GM12801 (cell line): Measurements from ENCODE around the gene CIB1.

Experiments used
- CTCF ChIP-seq: IDR thresholded peaks from one replicate; pipeline ENCODE4 v1.5.1; 2011; ENCODE audit warnings: control low read depth; ENCODE audit not compliant: insufficient read length; ENCODE audit errors: extremely low read depth

Gene CIB1

GRCh38 chr15:90217671-90218394 lies 15.9 kb downstream of the CIB1 start:
- no peak for TF ChIP-seq CTCF

- TF ChIP-seq CTCF = no peak
Observed at GRCh38 chr15:90214553-90215196, 19.1 kb downstream of the CIB1 start.

- no peak for TF ChIP-seq CTCF
Observed at GRCh38 chr15:90213818-90214204, 19.9 kb downstream of the CIB1 start.

GRCh38 chr15:90213122-90213817 lies 20.5 kb downstream of the CIB1 start:
- TF ChIP-seq CTCF = no peak

- TF ChIP-seq CTCF = no peak
Observed at GRCh38 chr15:90212221-90213098, 21.3 kb downstream of the CIB1 start.

- no peak for TF ChIP-seq CTCF
Observed at GRCh38 chr15:90211440-90212143, 22.1 kb downstream of the CIB1 start.
